Progenitor cell of endocrine pancreas (in vitro differentiated cells): Measurements from ENCODE around the gene SPRR2D. TPM values are rescaled to one million over a fixed set of nuclear protein-coding genes. Genes with fewer than 3 reads are reported as not detected.

ENCODE experiments used
- DNase-seq: peaks from one replicate; pipeline ENCODE4 v3.0.0; 2021; ENCODE audit warnings: low spot score; ENCODE audit not compliant: unreplicated experiment
- H3K27ac Mint-ChIP-seq: 2 replicates; pipeline ENCODE4 v1.8.0; 2021; ENCODE audit warnings: mild to moderate bottlenecking, moderate library complexity, mixed read lengths
- H3K27me3 Mint-ChIP-seq: 2 replicates; pipeline ENCODE4 v1.8.0; 2021; ENCODE audit warnings: mixed read lengths
- H3K36me3 Mint-ChIP-seq: 2 replicates; pipeline ENCODE4 v1.8.0; 2022; ENCODE audit warnings: mixed read lengths; ENCODE audit not compliant: insufficient read depth
- H3K4me1 Mint-ChIP-seq: 2 replicates; pipeline ENCODE4 v1.8.0; 2021; ENCODE audit warnings: low read depth, mixed read lengths
- H3K4me3 Mint-ChIP-seq: 2 replicates; pipeline ENCODE4 v1.8.0; 2021; ENCODE audit warnings: low read depth, mild to moderate bottlenecking, moderate library complexity, mixed read lengths
- H3K9me3 Mint-ChIP-seq: 2 replicates; pipeline ENCODE4 v1.8.0; 2021; ENCODE audit warnings: low read depth, mixed read lengths
- total RNA-seq: library from RNA; stranded (reverse); gene quantifications from 2 replicates; pipeline ENCODE4 v1.2.1, GENCODE V29; 2021
- TF ChIP-seq, protein P1 (sequence below): fragments of 200-600 bp; sonication (generic); IDR thresholded peaks from one replicate; pipeline ENCODE4 v1.5.0; 2021; ENCODE audit warnings: antibody characterized with exemption, mild to moderate bottlenecking; ENCODE audit not compliant: unreplicated experiment

Gene SPRR2D
- total RNA-seq, 1 donor from 2014 or later, result not detected

DNA sequence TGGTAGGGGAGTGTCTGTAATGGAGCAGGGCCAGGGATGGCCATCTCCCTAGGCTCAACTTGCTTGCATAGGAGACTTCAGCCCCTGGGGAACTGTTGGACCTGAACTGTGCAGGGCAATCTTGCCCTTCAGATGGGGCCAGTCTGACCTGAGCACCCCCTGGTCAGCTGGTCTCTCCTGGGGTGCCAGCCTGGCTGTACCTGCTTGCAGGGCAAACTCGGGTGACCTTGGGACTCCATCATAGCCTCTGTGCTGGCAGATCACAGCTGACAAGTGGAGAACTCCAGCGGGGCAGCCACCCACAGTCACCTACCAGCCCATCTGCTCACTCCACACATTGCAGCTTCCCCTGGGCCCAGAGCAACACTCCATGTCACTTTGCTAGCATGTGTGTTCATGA is 8.3 kb upstream of the SPRR2D start:
- TF ChIP-seq, protein P1, sequence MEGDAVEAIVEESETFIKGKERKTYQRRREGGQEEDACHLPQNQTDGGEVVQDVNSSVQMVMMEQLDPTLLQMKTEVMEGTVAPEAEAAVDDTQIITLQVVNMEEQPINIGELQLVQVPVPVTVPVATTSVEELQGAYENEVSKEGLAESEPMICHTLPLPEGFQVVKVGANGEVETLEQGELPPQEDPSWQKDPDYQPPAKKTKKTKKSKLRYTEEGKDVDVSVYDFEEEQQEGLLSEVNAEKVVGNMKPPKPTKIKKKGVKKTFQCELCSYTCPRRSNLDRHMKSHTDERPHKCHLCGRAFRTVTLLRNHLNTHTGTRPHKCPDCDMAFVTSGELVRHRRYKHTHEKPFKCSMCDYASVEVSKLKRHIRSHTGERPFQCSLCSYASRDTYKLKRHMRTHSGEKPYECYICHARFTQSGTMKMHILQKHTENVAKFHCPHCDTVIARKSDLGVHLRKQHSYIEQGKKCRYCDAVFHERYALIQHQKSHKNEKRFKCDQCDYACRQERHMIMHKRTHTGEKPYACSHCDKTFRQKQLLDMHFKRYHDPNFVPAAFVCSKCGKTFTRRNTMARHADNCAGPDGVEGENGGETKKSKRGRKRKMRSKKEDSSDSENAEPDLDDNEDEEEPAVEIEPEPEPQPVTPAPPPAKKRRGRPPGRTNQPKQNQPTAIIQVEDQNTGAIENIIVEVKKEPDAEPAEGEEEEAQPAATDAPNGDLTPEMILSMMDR, result no peak
- Mint-ChIP-seq H3K27ac (no peak overlapping the region), H3K36me3 (no peaks in the 10 kb centered on the region), H3K4me3 (no peak overlapping the region), H3K4me1 (no peaks in the 10 kb centered on the region), H3K27me3 (peaks cover 6% of the 10 kb centered on the region), H3K9me3 (peaks cover 3% of the 10 kb centered on the region)
- no peak for DNase-seq

DNA sequence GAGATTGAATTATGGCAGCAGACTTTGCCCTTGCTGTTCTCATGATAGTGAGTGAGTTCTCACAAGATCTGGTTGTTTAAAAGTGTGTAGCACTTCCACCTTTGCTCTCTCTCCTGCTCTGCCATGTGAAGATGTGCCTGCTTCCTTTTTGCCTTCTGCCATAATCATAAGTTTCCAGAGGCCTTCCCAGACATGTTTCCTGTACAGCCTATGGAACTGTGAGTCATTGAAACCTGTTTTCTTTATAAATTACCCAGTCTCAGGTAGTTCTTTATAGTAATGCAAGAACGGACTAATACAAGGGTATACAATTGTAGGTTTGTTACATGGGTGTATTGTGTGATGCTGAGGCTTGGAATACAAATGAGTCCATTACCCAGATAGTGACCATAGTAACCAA is 5.7 kb downstream of the SPRR2D start:
- no peaks in the 10 kb centered on the region for H3K36me3 Mint-ChIP-seq
- H3K4me1 Mint-ChIP-seq, result peaks cover 3% of the 10 kb centered on the region
- H3K27ac Mint-ChIP-seq, result no peak overlapping the region
- TF ChIP-seq, protein P1, result no peak
- H3K4me3 Mint-ChIP-seq, result no peak overlapping the region
- no peaks in the 10 kb centered on the region for H3K27me3 Mint-ChIP-seq
- no peak for DNase-seq
- no peaks in the 10 kb centered on the region for H3K9me3 Mint-ChIP-seq

DNA sequence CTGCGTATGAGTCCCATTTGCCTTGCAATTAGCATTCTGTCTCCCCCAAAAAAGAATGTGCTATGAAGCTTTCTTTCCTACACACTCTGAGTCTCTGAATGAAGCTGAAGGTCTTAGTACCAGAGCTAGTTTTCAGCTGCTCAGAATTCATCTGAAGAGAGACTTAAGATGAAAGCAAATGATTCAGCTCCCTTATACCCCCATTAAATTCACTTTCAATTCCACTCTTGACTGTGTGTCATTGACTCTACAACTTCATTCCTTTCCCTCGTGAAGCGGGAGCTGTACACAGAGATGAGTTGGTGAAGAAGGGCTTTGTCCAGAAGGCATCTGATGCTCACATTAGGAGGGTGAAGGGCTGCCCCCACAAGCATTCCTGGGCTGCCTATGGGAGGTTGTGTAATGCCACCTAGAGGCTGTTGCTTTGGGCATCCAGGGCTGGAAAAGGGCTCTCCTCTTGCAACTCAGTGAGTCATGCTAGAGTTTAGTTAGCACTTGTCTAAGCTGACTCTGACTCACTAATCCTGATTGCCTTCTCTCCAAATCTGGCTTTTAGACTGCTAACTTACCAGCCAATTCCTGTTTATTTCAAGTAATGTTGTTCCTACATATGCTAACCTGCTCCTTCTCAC is 8.1 kb downstream of the SPRR2D start:
- Mint-ChIP-seq H3K27ac (peak overlapping the region; percentile 7), H3K4me1 (peaks cover 3% of the 10 kb centered on the region), H3K4me3 (no peak overlapping the region), H3K27me3 (no peaks in the 10 kb centered on the region), H3K36me3 (no peaks in the 10 kb centered on the region), H3K9me3 (no peaks in the 10 kb centered on the region)
- DNase-seq, result no peak
- TF ChIP-seq, protein P1, result peak; percentile 40

DNA sequence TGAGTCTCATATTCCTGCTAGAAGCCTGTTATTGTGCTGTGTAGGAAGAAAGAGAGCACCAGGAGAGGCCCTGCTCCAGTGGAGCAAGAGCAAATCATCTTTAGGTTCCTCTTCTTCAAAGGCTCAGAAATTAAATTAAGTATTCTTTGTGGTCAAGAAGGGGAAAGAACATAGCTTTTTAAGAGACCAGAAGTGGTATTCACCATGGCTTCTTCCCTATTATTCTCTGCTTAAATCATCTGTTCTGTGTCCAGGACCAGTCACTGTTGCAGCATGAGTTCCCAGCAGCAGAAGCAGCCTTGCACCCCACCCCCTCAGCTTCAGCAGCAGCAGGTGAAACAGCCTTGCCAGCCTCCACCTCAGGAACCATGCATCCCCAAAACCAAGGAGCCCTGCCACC is 8.8 kb downstream of the SPRR2D start:
- peaks cover 3% of the 10 kb centered on the region for H3K4me1 Mint-ChIP-seq
- H3K27ac Mint-ChIP-seq, result no peak overlapping the region
- H3K36me3 Mint-ChIP-seq, result no peaks in the 10 kb centered on the region
- H3K9me3 Mint-ChIP-seq, result no peaks in the 10 kb centered on the region
- no peak for DNase-seq
- no peak overlapping the region for H3K4me3 Mint-ChIP-seq
- TF ChIP-seq, protein P1, result no peak
- H3K27me3 Mint-ChIP-seq, result no peaks in the 10 kb centered on the region

DNA sequence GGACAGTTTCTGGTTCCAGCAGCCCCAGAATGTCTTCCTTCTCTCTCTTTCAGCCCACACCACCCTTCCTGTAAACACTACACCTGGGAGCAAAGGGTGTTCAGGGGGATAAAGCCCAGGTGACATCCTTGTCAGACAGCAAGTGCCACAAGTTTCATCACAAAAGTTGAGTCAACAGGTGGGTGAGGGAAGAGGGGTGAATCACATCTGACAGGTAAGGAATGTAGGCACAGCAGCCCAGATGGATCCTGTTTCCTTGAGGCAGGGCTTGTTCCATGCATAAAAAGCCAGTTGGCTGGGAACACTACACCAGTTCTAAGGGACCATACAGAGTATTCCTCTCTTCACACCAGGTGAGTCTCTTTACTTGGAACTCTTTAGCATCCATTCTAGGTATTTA is 10.0 kb downstream of the SPRR2D start, which contains the start of gene SPRR1B:
TSS of gene SPRR1B (plus strand) at position 309 of the 400 bp plus-strand sequence. CDS start 1,143 bp downstream, outside the sequence.
- Mint-ChIP-seq H3K27me3 (no peaks in the 10 kb centered on the region), H3K4me3 (no peak within 1 kb of the TSS), H3K4me1 (peaks cover 3% of the 10 kb centered on the region), H3K9me3 (no peaks in the 10 kb centered on the region), H3K27ac (no peak within 1 kb of the TSS), H3K36me3 (no peaks in the 10 kb centered on the region)
- DNase-seq, result no peak
- TF ChIP-seq, protein P1, result no peak
